ENCODE data around the gene SLK. TPM values are rescaled to one million over a fixed set of nuclear protein-coding genes. Genes with fewer than 3 reads are reported as not detected.

Gene SLK
- total and polyA plus RNA-seq, 2 donors from 2014 or later: 12.3 to 45.5 TPM

DNA sequence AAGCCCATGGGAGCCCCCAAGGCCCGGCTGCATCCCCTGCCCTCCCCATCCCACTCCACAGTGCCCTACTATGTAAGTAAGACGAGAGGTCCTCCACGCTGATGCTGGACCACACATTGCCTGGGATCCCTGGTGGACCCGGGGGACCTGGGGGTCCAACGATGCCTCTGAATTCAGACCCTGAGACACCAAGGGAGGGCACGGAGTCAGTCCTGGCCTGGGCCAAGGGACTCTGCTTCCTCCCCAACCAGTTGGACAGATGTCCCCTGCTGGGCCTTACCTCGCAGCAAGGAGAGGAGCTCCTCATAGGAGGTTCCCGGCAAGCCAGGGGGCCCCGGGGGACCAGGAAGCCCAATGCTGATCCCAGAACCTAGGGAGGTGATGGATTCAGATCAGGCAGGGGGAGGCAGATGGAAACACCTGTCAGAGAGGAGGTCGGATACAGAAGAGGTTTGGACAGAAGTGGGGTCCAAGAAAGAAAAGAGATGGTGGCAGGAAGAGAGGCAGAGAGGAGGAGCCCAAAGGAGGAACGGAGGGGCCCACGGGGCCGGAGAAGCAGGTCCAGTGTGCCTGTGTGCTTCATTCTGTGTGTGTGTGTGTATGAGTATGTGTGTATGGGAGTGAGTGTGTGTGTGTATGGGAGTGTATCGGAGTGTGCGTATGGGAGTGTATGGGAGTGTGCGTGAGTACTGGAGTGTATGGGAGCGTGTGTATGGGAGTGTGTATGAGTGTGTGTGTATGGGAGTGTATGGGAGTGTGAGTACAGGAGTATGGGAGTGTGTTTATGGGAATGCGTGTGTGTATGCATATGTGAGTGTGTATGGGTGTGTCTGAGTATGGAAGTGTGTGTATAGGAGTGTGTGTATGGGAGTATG is 68.5 kb downstream of the SLK start:
- Histone ChIP-seq H3K27ac (ENCODE audit: low read depth in 2 of 2, low read length in 2 of 2) (no peak overlapping the region), H3K27me3 (ENCODE audit: control insufficient read depth, insufficient read depth, low read length) (no peaks in the 10 kb centered on the region), H3K4me3 (ENCODE audit: low read length in 3 of 3) (no peak overlapping the region), H3K9ac (ENCODE audit: low read length in 3 of 3) (no peak overlapping the region), H3K9me3 (ENCODE audit: control insufficient read depth in 2 of 3, insufficient read depth in 1 of 3, low read length in 3 of 3) (no peaks in the 10 kb centered on the region), H3K4me1 (ENCODE audit: control insufficient read depth in 2 of 3, insufficient read depth in 2 of 3, low read depth in 1 of 3, low read length in 3 of 3) (no peaks in the 10 kb centered on the region), H3K36me3 (ENCODE audit: control insufficient read depth in 2 of 3, insufficient read depth in 3 of 3, low read length in 3 of 3) (no peaks in the 10 kb centered on the region)
- TF ChIP-seq, protein P1, sequence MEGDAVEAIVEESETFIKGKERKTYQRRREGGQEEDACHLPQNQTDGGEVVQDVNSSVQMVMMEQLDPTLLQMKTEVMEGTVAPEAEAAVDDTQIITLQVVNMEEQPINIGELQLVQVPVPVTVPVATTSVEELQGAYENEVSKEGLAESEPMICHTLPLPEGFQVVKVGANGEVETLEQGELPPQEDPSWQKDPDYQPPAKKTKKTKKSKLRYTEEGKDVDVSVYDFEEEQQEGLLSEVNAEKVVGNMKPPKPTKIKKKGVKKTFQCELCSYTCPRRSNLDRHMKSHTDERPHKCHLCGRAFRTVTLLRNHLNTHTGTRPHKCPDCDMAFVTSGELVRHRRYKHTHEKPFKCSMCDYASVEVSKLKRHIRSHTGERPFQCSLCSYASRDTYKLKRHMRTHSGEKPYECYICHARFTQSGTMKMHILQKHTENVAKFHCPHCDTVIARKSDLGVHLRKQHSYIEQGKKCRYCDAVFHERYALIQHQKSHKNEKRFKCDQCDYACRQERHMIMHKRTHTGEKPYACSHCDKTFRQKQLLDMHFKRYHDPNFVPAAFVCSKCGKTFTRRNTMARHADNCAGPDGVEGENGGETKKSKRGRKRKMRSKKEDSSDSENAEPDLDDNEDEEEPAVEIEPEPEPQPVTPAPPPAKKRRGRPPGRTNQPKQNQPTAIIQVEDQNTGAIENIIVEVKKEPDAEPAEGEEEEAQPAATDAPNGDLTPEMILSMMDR (IDR thresholded peaks at IDR 0.05; ENCODE audit: borderline replicate concordance, extremely low read depth, insufficient read depth): no peak
- DNase-seq (no peak), FAIRE-seq (no peak)
- intact Hi-C loops (cut with DNase I): no loop called here

DNA sequence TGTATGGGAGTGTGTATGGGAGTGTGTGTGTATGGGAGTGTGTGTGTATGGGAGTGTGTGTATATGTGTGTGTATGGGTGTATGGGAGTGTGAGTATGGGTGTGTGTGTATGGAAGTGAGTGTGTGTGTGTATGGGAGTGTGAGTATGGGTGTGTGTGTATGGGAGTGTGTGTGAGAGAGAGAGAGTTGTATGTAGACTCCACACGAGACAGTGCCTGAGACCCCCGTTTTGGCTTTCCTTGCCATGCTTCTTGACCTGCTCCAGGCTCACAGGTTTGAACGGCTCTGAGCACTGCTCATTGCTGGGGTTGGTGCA is 69.1 kb downstream of the SLK start:
- Histone ChIP-seq H3K9ac (ENCODE audit: low read length in 3 of 3) (no peak overlapping the region), H3K27ac (ENCODE audit: low read depth in 2 of 2, low read length in 2 of 2) (no peak overlapping the region), H3K36me3 (ENCODE audit: control insufficient read depth in 2 of 3, insufficient read depth in 3 of 3, low read length in 3 of 3) (no peaks in the 10 kb centered on the region), H3K4me1 (ENCODE audit: control insufficient read depth in 2 of 3, insufficient read depth in 2 of 3, low read depth in 1 of 3, low read length in 3 of 3) (no peaks in the 10 kb centered on the region), H3K27me3 (ENCODE audit: control insufficient read depth, insufficient read depth, low read length) (no peaks in the 10 kb centered on the region), H3K9me3 (ENCODE audit: control insufficient read depth in 2 of 3, insufficient read depth in 1 of 3, low read length in 3 of 3) (no peaks in the 10 kb centered on the region), H3K4me3 (ENCODE audit: low read length in 3 of 3) (peak overlapping the region in 1 of 3 donors; percentile 23)
- TF ChIP-seq, protein P1 (IDR thresholded peaks at IDR 0.05; ENCODE audit: borderline replicate concordance, extremely low read depth, insufficient read depth): no peak
- FAIRE-seq (no peak), DNase-seq (no peak)
- intact Hi-C loops (cut with DNase I): no loop called here

DNA sequence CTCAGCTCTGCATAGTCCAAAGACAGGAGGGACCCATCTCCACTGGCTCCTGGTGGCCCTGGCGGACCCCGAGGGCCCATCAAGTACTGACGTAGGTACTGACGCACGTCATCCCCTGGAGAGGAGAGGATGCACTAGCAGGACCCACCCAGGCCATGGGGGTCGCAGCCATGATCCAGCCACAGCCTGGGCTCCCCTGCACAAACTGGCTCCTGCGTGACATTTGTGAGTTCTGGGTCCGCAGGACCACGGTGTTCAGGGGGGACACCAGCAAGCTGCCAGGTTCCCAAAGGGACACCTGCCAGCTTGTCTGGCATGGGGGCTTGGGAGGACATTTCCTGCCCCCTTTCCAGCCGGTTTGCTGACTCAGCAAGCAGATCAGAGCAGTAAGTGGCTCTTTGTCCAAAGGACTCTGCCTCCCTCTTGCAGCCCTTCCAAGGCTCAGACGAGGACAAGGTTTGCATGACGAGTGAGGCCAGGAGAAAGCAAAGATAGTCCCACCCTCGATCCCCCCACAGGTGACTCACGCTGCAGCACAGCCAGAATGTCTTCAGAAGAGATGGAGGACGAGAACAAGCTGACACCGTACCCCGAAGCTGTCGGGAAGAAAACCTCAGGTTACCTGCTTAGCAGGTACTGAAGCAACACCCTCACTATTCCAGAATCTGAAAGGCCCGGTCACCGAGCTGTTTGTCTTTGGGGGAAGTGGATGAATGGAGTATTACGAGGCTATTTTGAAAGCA is 69.7 kb downstream of the SLK start:
- no peaks in the 10 kb centered on the region for H3K9me3 ChIP-seq (ENCODE audit: control insufficient read depth in 2 of 3, insufficient read depth in 1 of 3, low read length in 3 of 3)
- H3K9ac ChIP-seq (ENCODE audit: low read length in 3 of 3): no peak overlapping the region
- TF ChIP-seq, protein P1 (IDR thresholded peaks at IDR 0.05; ENCODE audit: borderline replicate concordance, extremely low read depth, insufficient read depth): no peak
- H3K27me3 ChIP-seq (ENCODE audit: control insufficient read depth, insufficient read depth, low read length): no peaks in the 10 kb centered on the region
- no peaks in the 10 kb centered on the region for H3K4me1 ChIP-seq (ENCODE audit: control insufficient read depth in 2 of 3, insufficient read depth in 2 of 3, low read depth in 1 of 3, low read length in 3 of 3)
- no peak overlapping the region for H3K4me3 ChIP-seq (ENCODE audit: low read length in 3 of 3)
- DNase-seq: no peak
- H3K36me3 ChIP-seq (ENCODE audit: control insufficient read depth in 2 of 3, insufficient read depth in 3 of 3, low read length in 3 of 3): no peaks in the 10 kb centered on the region
- FAIRE-seq: no peak
- no peak overlapping the region for H3K27ac ChIP-seq (ENCODE audit: low read depth in 2 of 2, low read length in 2 of 2)
- intact Hi-C loops (cut with DNase I): no loop called here
